ENCODE measurements around the gene EZH2. TPM values are rescaled to one million over a fixed set of nuclear protein-coding genes. Genes with fewer than 3 reads are reported as not detected.
A peak's percentile ranks its signal among the peaks of the same experiment; 100 is the strongest.

Gene EZH2
- polyA plus RNA-seq, 1 of the 3 experiments (the other 2 are of a cell fraction): 30.6 TPM

- TF ChIP-seq, protein P1, sequence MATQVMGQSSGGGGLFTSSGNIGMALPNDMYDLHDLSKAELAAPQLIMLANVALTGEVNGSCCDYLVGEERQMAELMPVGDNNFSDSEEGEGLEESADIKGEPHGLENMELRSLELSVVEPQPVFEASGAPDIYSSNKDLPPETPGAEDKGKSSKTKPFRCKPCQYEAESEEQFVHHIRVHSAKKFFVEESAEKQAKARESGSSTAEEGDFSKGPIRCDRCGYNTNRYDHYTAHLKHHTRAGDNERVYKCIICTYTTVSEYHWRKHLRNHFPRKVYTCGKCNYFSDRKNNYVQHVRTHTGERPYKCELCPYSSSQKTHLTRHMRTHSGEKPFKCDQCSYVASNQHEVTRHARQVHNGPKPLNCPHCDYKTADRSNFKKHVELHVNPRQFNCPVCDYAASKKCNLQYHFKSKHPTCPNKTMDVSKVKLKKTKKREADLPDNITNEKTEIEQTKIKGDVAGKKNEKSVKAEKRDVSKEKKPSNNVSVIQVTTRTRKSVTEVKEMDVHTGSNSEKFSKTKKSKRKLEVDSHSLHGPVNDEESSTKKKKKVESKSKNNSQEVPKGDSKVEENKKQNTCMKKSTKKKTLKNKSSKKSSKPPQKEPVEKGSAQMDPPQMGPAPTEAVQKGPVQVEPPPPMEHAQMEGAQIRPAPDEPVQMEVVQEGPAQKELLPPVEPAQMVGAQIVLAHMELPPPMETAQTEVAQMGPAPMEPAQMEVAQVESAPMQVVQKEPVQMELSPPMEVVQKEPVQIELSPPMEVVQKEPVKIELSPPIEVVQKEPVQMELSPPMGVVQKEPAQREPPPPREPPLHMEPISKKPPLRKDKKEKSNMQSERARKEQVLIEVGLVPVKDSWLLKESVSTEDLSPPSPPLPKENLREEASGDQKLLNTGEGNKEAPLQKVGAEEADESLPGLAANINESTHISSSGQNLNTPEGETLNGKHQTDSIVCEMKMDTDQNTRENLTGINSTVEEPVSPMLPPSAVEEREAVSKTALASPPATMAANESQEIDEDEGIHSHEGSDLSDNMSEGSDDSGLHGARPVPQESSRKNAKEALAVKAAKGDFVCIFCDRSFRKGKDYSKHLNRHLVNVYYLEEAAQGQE (IDR thresholded peaks at IDR 0.05; ENCODE audit: low read depth, low read length): peak; percentile 40; the same call in 1 of the 2 replicates
- TF ChIP-seq SIN3A (IDR thresholded peaks at IDR 0.05; ENCODE audit: borderline replicate concordance, low read depth, low read length) (peak; percentile 22; the same call in 1 of the 2 replicates), TEAD4 (IDR thresholded peaks at IDR 0.05; ENCODE audit: borderline replicate concordance, insufficient read depth) (peak; percentile 56; the same call in 1 of the 2 replicates), RFX5 (IDR thresholded peaks at IDR 0.05; ENCODE audit: low read length) (no peak), MEF2A (IDR thresholded peaks at IDR 0.05; ENCODE audit: borderline replicate concordance, low read depth) (no peak), MXI1 (IDR thresholded peaks at IDR 0.05; ENCODE audit: low read depth, low read length) (no peak)
Observed at GRCh38 chr7:148914208-148914777, 30.2 kb upstream of the EZH2 start (continued).

GRCh38 chr7:148912758-148913541, 28.9 kb upstream of the EZH2 start:
- Histone ChIP-seq H3F3A (replicated peaks; ENCODE audit: insufficient read depth) (peaks cover 5% of the 10 kb centered on the region), H2AFZ (ENCODE audit: low read depth) (no peak overlapping the region), H4K20me1 (ENCODE audit: insufficient read depth) (no peaks in the 10 kb centered on the region), H3K4me1 (ENCODE audit: control insufficient read depth in 1 of 2, insufficient read depth in 2 of 2, low read depth in 1 of 2, low read length in 1 of 2) (peaks cover 7 to 9% of the 10 kb centered on the region in 2 experiments; a peak in 2 of 4 replicates), H3K27ac (ENCODE audit: low read depth in 2 of 2, low read length in 1 of 2) (no peak overlapping the region), H3K9me3 (no peaks in the 10 kb centered on the region), H3K27me3 (ENCODE audit: insufficient read depth) (peaks cover 17% of the 10 kb centered on the region; the same call in 1 of the 2 replicates), H3K9ac (no peak overlapping the region), H3K4me2 (no peak overlapping the region), H3K4me3 (ENCODE audit: low read depth in 2 of 2, low read length in 1 of 2) (no peak overlapping the region), H3K9me2 (no peaks in the 10 kb centered on the region), H3K79me2 (ENCODE audit: insufficient read depth) (no peaks in the 10 kb centered on the region), H3K36me3 (replicated peaks in 1 of 2; ENCODE audit: control insufficient read depth in 1 of 2, insufficient read depth in 2 of 2, low read length in 1 of 2) (no peaks in the 10 kb centered on the region)
- DNase-seq: no peak
- POLR2A ChIA-PET: no interaction called here
- TF ChIP-seq TAF1 (IDR thresholded peaks at IDR 0.05; ENCODE audit: borderline replicate concordance, low read depth, low read length) (0 out of 2 replicates have a peak, but pooled peaks have one; percentile 17), GATA2 (CRISPR knock-in tag; IDR thresholded peaks at IDR 0.05) (no peak), NRF1 (IDR thresholded peaks at IDR 0.05; ENCODE audit: low read depth, low read length) (no peak), GABPA (IDR thresholded peaks at IDR 0.05; ENCODE audit: low read depth) (no peak), MEF2A (IDR thresholded peaks at IDR 0.05; ENCODE audit: borderline replicate concordance, low read depth) (no peak), JUND (IDR thresholded peaks at IDR 0.05) (peak; percentile 43; the same call in 1 of the 2 replicates), FOSL2 (IDR thresholded peaks at IDR 0.05; ENCODE audit: borderline replicate concordance, low read depth) (peak; percentile 17; the same call in 1 of the 2 replicates), TCF12 (IDR thresholded peaks at IDR 0.05) (peak; percentile 49; the same call in 1 of the 2 replicates), YY1 (IDR thresholded peaks at IDR 0.05; ENCODE audit: low read depth) (no peak)
- TF ChIP-seq, protein P1 (IDR thresholded peaks at IDR 0.05; ENCODE audit: low read depth, low read length): no peak
- CTCF ChIA-PET: interaction anchor here (1.0 to 2.8 kb wide), 6 partner anchors 10 to 337 kb away, joined by 3 to 11 read pairs (median 4); no protein-coding TSS in a partner anchor
- 79% methylated on average over 8 of the region's 8 CpGs for WGBS (ENCODE audit: low lambda C conversion rate)

All from SK-N-SH (cell line).